CD1c-positive myeloid dendritic cell (primary cell): ENCODE data around the gene AICDA.
"Not testable (repeated sequence)": the region's sequence is repeated elsewhere in the genome, so short reads cannot be mapped to it uniquely, and the experiment has no call there.

ENCODE experiments used
- DNase-seq: peaks from one replicate; pipeline ENCODE4 v3.0.0-alpha.2; 2016; ENCODE audit errors: extremely low spot score

Gene AICDA

GRCh38 chr12:8612629-8613028 is at the start of gene AICDA:
AICDA (minus strand) TSS chr12:8612859; CDS start chr12:8612767, 92 bp downstream.
- DNase-seq: no peak

GRCh38 chr12:8661751-8662150 is 49.1 kb upstream of the AICDA start:
- no peak for DNase-seq

GRCh38 chr12:8661016-8661415 is 48.4 kb upstream of the AICDA start:
- no peak for DNase-seq

- DNase-seq: no peak
These were observed 45.7 kb upstream of the AICDA start for GRCh38 chr12:8658346-8658745.

- DNase-seq: no peak
These were observed 42.8 kb upstream of the AICDA start for GRCh38 chr12:8655421-8655820.

- no peak for DNase-seq
These were observed 36.0 kb upstream of the AICDA start for GRCh38 chr12:8648576-8649205.

- DNase-seq: no peak
These were observed 35.3 kb upstream of the AICDA start for GRCh38 chr12:8647968-8648367.

- DNase-seq: no peak
These were observed 31.9 kb upstream of the AICDA start for GRCh38 chr12:8644345-8645248.

GRCh38 chr12:8642775-8643174 is 30.1 kb upstream of the AICDA start:
- DNase-seq: no peak

- no peak for DNase-seq
These were observed 27.3 kb upstream of the AICDA start for GRCh38 chr12:8639936-8640335.

- no peak for DNase-seq
These were observed 26.3 kb upstream of the AICDA start for GRCh38 chr12:8638951-8639350.

GRCh38 chr12:8637666-8638065 is 25.0 kb upstream of the AICDA start:
- no peak for DNase-seq

- DNase-seq: no peak
These were observed 24.6 kb upstream of the AICDA start for GRCh38 chr12:8637244-8637643.

GRCh38 chr12:8636581-8636980 is 23.9 kb upstream of the AICDA start:
- DNase-seq: no peak

GRCh38 chr12:8636007-8636346 is 23.3 kb upstream of the AICDA start:
- DNase-seq: not testable (repeated sequence)

GRCh38 chr12:8635342-8636006 is 22.8 kb upstream of the AICDA start:
- DNase-seq: not testable (repeated sequence)

GRCh38 chr12:8630131-8630530 is 17.5 kb upstream of the AICDA start:
- DNase-seq: no peak

GRCh38 chr12:8629486-8630033 is 16.9 kb upstream of the AICDA start:
- DNase-seq: peak; percentile 74

GRCh38 chr12:8628731-8629130 is 16.1 kb upstream of the AICDA start:
- no peak for DNase-seq

GRCh38 chr12:8624750-8625149 is 12.1 kb upstream of the AICDA start:
- DNase-seq: not testable (repeated sequence)

- DNase-seq: no peak
These were observed 10.0 kb upstream of the AICDA start for GRCh38 chr12:8622646-8623045.

GRCh38 chr12:8615206-8615605 is 2.5 kb upstream of the AICDA start:
- DNase-seq: no peak
